IPS-NIHi11 (cell line): Measurements from ENCODE around the gene LYG2.
"Not testable (repeated sequence)": the region's sequence is repeated elsewhere in the genome, so short reads cannot be mapped to it uniquely, and the experiment has no call there.

Source experiments
- DNase-seq: peaks from one replicate; pipeline ENCODE4 v3.0.0; 2012; ENCODE audit warnings: mixed read lengths, low spot score

The LYG2 gene, protein sequence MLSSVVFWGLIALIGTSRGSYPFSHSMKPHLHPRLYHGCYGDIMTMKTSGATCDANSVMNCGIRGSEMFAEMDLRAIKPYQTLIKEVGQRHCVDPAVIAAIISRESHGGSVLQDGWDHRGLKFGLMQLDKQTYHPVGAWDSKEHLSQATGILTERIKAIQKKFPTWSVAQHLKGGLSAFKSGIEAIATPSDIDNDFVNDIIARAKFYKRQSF

DNA sequence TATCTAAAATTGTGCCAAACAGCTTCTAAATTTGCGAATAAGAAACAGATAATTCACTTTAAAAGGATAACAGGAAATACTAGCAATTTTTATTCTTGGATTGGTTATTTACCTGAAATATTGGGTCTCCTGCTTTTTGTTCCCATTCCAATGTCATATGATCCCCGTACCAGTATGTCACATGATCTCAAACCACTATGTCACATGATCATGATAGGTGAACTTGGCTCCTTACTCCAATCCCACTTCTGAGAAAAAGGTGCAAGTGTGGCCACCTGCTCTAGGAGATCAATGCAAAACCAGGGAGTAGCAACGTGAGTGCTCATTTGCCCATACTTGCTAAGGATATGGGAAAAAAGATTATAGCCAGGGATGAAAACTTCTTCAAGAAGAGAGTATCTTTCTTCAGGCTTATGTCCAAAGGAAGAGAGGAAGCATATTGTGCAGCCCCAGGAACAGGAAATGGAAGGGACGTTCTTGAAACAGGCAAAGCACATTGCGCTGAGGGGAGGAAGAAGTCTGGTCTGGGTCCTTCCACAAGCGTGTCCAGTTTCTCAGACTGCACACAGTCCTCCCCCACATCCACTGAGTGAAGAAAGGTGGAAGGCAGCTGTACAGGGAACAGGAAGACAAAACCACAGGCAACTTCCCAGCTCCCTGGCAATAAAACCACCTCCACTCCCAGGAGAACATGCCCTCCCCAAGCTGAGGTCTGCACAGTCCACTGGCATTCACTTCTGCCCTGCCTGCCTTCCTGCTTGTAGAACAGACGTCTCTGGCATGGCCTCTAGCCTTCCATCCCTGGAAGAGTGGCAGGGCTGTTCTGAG, at the start of gene LYG2:
Gene LYG2 (minus strand): TSS at position 176 of the 828 bp plus-strand sequence. CDS start 1,406 bp downstream, outside the sequence.
- no peak for DNase-seq

DNA sequence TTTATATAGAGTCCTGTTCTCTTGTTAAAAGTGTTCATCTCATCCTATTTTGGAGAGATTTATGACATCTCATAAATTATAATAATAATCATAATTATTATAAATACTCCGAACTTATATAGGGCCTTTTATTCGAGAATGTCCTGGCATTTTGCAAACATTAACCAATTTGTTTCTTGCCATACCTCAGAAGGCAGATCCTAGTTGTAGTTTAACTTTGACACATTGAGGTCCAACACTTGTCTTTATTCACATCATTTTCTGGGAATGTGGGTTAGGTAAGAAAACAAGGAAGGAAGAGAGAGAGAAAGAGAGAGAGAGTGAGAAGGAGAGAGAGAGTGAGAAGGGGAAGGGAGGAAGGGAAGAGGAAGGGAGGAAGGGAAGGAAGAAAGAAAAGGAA, 45.6 kb upstream of the LYG2 start, which contains the start of gene LYG1:
Gene LYG1 (minus strand): TSS at position 101 of the 400 bp plus-strand sequence. CDS start 5,527 bp downstream, outside the sequence.
- DNase-seq, result not testable (repeated sequence)

DNA sequence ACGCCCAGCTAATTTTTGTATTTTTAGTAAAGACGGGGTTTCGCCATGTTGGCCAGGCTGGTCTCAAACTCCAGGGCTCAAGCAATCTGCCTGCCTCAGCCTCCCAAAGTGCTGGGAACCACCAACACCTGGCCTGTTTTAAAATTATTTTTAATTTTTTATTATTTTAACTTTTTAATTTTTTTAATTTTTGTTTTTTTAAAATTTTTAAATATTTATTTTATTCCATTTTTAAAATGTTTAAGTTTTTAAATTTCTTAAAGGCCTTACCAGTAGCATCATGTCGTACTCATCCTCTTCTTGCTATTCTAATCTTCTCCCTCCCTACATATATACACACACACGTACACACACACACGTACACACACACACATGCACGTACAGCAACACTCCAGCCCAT, 44.1 kb upstream of the LYG2 start:
- no peak for DNase-seq

DNA sequence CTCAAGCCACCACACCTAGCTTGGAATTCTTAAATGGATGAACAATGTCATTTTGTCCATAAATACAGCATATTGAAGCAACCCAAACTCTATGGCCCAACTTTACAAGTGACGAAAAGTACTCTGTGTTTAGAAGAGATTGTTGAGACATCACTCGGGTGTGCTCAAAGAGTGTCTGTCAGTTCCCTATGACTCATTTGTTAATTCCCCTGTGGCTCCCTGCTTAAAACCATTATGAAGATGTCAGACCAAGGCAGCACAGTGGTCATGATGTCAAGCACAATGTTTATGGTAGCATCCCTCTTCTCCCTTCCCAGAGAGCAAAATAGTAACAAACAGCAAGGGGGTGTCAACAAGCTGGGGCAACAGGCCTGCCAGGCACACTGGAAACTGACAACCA, 42.5 kb upstream of the LYG2 start:
- no peak for DNase-seq

DNA sequence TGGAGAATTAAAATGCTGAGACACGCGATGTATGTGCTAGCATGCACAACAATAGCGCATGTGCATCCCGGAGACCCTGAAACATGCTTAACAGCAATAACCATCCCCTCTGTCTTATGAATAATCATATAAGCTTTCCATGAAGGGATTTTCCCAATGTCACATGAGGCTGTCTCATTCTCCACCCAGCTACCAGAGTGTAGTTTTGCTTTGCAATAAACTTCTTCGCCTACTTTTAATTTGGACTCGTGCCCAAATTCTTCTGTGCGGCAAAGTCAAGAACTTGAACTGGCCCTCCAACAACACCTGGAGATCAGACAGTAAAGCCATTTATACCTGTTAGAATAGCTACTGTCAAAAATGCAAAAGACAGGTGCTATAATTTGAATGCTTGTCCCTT, 30.1 kb upstream of the LYG2 start:
- no peak for DNase-seq

DNA sequence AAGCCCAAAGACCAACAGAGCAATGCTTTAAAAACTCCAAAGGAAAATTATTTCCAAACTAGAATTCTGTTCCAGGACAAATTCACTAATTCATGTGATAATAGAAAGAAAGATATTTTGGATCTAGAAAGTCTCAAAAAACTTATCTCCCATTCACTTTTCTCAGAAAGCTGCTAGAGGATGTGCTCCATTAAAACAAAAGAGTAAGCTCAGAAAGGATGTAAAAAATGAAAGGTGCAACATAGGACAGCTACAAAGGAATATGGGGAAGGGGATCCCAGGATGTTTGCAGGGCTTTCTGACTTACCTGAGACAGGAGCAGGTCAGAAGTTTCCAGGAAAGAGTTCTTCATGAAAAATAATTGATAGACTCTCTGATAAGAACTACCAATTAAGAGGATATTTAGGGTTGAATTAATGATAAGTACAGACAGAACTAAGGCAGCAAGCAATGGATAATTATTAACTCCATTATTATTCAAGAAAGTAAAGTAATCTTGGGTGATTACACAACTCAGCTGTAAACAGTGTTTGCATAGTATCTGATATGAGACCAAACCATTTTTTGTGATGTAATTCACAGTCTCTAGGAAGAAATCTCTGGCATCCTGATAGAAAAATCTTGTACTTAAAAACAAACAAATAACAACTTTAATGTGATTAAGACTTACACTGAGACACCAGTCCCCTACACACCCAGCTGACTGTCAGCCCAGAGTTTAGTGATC, 24.7 kb upstream of the LYG2 start:
- DNase-seq, result no peak

- DNase-seq, result no peak
These were observed 23.4 kb upstream of the LYG2 start for GRCh38 chr2:99278793-99279291.

- not testable (repeated sequence) for DNase-seq
These were observed 22.8 kb upstream of the LYG2 start for GRCh38 chr2:99278195-99278765.

GRCh38 chr2:99275882-99276281, 20.4 kb upstream of the LYG2 start:
- DNase-seq, result no peak

- DNase-seq, result no peak
These were observed 5.8 kb upstream of the LYG2 start for GRCh38 chr2:99261242-99261641.

GRCh38 chr2:99260184-99260583, 4.7 kb upstream of the LYG2 start:
- no peak for DNase-seq

DNA sequence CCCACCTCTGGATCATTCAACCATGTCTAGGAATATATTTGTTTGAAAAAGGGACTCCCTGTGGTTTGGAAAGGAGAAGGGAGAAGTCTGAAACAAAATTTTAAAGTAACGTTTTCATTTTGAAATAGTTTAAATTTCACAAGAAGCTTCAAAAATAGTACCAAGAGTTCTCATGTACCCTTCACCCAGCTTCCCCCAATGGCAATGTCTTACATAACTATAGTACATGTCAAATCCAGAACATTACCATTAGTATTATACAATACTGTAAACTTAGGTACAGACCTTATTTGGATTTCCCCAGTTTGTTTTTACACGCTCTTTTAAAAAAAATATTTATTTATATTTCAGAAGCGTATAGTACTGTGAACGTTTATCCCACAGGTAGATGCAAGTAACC, 4.0 kb upstream of the LYG2 start:
- no peak for DNase-seq

DNA sequence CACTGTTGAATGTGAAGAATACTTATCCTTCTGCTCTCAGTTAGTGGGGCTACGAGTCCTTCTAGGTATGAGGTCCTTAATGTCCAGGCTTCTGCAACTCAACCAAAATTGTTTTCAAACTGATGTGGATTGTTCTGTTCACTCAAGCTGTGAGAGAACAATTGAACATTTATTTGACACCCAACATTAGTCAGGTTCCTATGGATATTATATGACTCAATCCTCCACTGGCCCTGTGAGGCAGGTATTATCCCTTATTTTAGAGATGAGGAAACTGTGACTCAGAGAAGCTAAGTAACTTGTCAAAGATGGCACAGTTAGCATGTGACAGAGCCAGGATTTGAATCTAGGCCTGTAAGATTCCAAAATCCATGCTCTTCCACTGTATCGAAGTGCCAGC, 1.2 kb upstream of the LYG2 start:
- no peak for DNase-seq

DNA sequence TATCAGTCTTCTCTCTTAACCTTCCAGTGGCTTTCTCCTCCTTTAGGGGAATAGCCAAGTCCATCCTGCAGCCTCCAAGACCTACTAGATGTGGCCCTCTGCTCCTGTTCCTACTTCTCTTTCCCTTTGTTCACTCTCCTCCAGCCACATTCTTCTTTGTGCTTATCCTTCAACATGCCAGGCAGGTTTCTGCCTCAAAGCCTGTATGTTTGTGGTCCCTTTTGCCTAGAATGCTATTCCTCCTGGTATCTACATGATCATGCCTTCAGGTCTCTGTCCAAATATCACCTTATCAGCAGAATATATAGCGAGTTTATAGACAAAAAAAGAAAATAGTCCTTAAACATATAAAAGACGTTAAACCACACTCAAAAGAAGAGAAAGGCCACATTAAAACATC, 5.5 kb downstream of the LYG2 start:
- DNase-seq, result no peak

DNA sequence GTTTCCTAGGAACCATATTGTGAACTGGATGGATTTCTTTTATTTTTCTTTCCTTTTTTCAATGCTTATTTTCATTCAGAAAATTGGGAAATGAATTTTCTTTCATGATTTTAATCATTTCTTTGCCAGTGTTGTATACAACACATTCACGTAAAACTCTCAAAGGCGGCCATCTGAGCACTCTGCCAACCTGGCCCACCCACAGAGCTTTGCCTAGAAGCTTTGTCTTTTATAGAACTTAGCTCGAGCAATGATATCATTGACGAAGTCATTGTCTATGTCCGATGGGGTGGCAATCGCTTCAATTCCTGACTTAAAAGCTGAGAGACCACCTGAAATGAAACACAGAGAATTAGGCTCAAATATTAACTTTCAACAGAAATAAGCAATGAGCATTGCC, 13.3 kb downstream of the LYG2 start:
- no peak for DNase-seq

DNA sequence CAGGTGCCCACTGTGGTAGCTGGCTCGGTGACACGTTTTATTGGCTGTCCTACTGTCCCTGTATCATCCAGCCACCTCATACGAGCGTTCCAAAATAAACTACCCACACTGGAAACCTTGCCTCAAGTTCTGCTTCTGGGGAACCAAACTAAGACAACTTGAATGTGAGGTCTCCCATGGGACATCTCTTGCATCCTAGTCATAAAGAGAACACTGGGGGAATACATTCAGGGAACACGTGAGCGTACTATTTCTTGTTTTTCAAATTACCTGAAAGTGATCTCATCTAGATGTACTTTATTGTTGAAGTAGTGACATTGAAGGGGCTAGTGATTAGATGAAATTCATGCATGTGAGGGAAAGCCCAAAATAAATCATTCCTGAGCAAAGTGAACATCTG, 15.0 kb downstream of the LYG2 start:
- DNase-seq, result no peak

DNA sequence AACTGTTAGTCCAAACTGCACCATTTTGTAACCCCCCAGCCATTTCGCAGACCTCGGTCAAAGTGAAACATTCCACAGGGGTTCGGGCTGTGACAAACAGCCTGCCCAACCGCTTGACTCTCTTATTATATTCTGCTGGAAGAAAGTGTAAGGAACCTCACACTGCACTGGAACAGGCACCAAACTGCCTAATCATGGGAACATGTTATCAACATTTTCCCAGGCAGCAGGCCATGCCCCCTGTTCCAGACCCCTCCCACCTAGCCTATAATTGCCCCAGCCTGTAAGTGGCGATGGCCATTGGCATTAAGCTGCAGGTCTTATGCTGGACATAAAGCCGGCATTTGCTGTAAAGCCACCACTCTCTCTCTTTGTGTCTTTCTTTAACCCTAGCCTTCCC, 16.9 kb downstream of the LYG2 start:
- DNase-seq, result no peak

GRCh38 chr2:99233177-99233576, 22.3 kb downstream of the LYG2 start:
- DNase-seq, result not testable (repeated sequence)

DNA sequence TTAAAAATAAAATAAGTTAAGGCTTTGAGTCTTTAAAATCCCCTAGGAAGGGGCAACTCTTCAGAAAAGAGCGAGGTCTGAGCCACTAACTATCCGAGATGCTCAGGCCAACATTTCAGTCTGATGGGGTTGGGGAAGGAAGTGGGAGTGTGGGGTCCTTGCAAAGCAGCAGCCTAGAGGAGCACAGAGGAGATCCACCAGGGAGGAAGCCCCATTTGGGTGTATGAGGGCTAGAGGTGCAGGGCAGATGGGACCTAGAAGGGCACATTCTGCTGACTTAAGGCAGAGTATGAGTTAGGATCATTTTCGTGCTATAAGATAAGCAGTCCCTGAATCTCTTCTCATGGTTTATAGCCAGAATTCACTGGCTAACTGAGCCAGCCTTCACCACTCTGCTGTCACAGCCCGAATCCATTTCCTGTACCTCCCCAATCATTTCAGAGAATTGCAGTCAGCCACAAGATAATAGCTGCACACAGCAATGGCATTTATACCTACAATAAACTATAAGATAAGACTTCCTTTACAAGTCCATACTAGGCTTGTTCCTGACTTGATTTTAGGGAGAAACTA, 37.5 kb downstream of the LYG2 start:
- no peak for DNase-seq

DNA sequence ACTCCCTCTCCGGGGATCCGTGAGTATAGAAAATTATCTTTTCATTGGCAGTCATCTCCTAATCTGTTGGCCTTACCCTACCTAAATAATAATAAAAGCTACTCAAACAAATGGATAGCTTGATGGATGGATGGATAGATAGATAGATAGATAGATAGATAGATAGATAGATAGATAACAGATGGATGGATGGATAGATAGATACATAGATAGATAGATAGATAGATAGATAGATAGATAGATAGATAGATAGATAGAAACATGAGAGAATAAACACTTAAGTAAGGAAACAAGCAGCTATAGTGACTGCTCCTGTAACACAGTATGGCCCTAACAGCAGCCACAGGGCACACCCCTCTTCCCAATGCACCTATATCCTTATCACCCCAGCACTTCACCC, 39.4 kb downstream of the LYG2 start:
- no peak for DNase-seq

- DNase-seq, result no peak
These were observed 50.0 kb downstream of the LYG2 start for GRCh38 chr2:99205491-99205890.
